DND-41 (cell line): ENCODE measurements around the gene DDX31.

Experiments used
- EZH2 ChIP-seq: IDR thresholded peaks from 3 replicates; pipeline ENCODE4 v1.6.1; 2012; ENCODE audit warnings: borderline replicate concordance, low read depth, mild to moderate bottlenecking, moderate library complexity, low read length, inconsistent platforms; ENCODE audit not compliant: severe bottlenecking
- TF ChIP-seq, protein P1 (sequence below): IDR thresholded peaks from 2 replicates; pipeline ENCODE4 v1.5.1; 2012; ENCODE audit warnings: borderline replicate concordance, low read length, moderate library complexity, mild to moderate bottlenecking; ENCODE audit not compliant: poor library complexity, severe bottlenecking; ENCODE audit errors: extremely low read depth

- TF ChIP-seq, protein P1, sequence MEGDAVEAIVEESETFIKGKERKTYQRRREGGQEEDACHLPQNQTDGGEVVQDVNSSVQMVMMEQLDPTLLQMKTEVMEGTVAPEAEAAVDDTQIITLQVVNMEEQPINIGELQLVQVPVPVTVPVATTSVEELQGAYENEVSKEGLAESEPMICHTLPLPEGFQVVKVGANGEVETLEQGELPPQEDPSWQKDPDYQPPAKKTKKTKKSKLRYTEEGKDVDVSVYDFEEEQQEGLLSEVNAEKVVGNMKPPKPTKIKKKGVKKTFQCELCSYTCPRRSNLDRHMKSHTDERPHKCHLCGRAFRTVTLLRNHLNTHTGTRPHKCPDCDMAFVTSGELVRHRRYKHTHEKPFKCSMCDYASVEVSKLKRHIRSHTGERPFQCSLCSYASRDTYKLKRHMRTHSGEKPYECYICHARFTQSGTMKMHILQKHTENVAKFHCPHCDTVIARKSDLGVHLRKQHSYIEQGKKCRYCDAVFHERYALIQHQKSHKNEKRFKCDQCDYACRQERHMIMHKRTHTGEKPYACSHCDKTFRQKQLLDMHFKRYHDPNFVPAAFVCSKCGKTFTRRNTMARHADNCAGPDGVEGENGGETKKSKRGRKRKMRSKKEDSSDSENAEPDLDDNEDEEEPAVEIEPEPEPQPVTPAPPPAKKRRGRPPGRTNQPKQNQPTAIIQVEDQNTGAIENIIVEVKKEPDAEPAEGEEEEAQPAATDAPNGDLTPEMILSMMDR = no peak
- no peak for TF ChIP-seq EZH2
These were observed 32.0 kb downstream of the DDX31 start for GRCh38 chr9:132637801-132638200.
